H4 (cell line): Measurements from ENCODE around the gene BLTP2. TPM values are rescaled to one million over a fixed set of nuclear protein-coding genes. Genes with fewer than 3 reads are reported as not detected.
A peak's percentile ranks its signal among the peaks of the same experiment; 100 is the strongest.

ENCODE experiments used
- DNase-seq: peaks from one replicate; pipeline ENCODE4 v3.0.0-alpha.2; 2015; ENCODE audit warnings: low spot score
- total RNA-seq: library from RNA; depleted of rRNA; stranded (reverse); fragments of >200 nt; shearing (Covaris generic); gene quantifications from 2 replicates; pipeline ENCODE4 v1.2.3, GENCODE V29; 2014; rRNA removed

BLTP2 gene
- total RNA-seq, 1 experiment from 2014 or later, result 66.0 TPM

DNA sequence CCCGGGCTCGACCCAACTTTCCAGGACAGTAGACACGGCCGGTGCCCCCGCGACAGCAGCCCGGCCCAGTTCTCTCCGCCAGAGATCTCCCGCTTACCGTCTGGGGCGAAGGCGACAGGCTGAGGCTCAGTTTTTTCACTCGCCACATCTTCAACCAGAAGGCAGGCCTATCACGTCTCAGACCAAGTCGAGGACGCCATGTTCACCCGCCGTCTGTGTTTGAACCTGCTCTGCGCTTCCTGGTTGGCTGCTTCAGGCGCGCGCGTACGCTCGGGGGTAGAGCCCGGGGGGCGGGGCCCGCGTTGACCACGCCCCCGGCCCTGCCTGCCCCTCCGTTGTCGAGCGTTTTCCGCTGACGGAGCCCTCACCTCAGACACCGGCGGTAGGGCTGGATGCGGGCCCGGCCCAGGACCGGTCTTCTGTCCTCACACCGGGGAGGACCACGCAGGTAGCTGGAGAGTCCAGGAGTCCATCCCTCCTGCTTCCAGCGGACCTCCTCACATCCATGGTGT lies 46.1 kb downstream of the BLTP2 start, which contains the start of gene SPAG5:
Gene SPAG5, minus strand, starts transcription at position 227 of the 512 bp plus-strand sequence. Its CDS starts 79 bp downstream, at position 148.
- DNase-seq, result peak; percentile 89

DNA sequence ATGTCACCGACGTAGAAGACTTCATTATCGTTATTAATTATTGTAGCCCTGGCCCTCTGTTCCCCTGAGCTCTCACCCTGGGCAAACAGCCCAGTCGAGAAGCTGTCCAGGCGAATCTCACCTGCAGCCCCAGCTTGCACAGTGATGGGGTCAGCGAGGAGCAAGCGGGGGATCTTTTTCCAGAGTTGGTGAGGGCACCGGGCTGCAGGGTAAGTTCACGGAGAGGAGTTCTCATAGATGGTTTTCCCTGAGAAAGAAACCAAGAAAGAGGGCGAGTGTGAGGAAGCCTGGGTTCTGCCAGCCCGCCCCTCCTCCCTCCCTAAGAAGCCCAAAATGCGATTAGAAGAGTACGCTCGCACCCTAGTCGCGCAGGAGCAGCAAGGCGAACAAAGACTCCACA lies 46.6 kb downstream of the BLTP2 start:
- DNase-seq, result no peak

DNA sequence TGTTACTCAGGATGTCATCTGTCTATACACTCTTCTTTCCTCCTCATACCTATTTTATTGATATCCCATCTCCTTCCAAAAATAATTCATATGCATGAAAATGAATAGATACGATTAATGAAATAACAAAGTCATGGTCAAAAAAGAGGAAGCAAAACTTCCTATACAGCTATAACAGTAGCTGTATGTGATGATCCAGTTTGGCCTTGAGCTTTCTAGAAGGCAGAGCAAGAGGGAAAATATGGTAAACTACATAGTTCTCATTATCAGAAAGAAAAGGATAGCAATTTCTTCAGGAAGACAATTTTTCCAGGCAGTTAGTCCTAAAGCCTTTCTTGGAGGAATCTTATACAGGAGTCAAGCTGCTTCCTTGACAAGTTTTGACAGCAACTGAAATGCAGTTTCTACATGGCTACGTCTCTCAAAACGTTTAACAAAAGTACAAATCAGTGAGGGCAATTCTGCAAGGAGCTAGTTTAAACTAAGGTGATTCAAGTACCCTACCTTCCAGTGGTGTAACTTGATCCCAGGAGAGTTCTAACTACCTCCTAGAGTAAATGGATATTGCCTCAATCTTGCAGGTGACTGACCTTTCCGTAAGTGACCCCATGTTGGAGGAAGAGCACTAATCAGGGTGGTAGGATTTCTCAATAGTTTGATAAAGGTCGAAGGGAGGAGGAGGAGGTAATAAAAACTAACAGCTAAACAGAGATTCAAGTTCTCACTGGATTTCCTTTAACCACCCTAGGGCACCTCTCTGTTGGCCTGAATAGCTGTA lies 47.2 kb downstream of the BLTP2 start:
- DNase-seq, result no peak

Other genes starting within 250 kb of the BLTP2 start
- gene SLC46A1, start 238.9 kb downstream of the BLTP2 start, total RNA-seq, result 4.7 and 4.9 TPM in 2 replicates
- not detected in 2 replicates for gene SLC13A2, start 171.5 kb downstream of the BLTP2 start, total RNA-seq
- not detected in 2 replicates for gene FOXN1, start 138.8 kb downstream of the BLTP2 start, total RNA-seq
- gene UNC119, start 92.5 kb downstream of the BLTP2 start, total RNA-seq, result 39.0 and 39.7 TPM in 2 replicates
- gene PIGS, start 73.6 kb downstream of the BLTP2 start, total RNA-seq, result 74.4 and 90.7 TPM in 2 replicates
- 6.2 and 8.1 TPM in 2 replicates for gene ALDOC, start 68.3 kb downstream of the BLTP2 start, total RNA-seq
- gene SPAG5, start 46.1 kb downstream of the BLTP2 start, total RNA-seq, result 72.2 and 80.2 TPM in 2 replicates
- 2.2 and 2.9 TPM in 2 replicates for gene RSKR, start 31.0 kb downstream of the BLTP2 start, total RNA-seq
- gene SDF2, start 16.7 kb upstream of the BLTP2 start, total RNA-seq, result 76.6 and 82.9 TPM in 2 replicates
- gene SUPT6H, start 17.0 kb upstream of the BLTP2 start, total RNA-seq, result 19.3 and 26.0 TPM in 2 replicates
- gene PROCA1, start 66.7 kb upstream of the BLTP2 start, total RNA-seq, result 0.70 TPM in 1 of 2 replicates, not detected in the other
- 233 and 275 TPM in 2 replicates for gene RAB34, start 72.7 kb upstream of the BLTP2 start, total RNA-seq
- gene RPL23A, start 74.8 kb upstream of the BLTP2 start, total RNA-seq, result 957 and 967 TPM in 2 replicates
- gene TLCD1, start 81.1 kb upstream of the BLTP2 start, total RNA-seq, result 21.0 and 34.2 TPM in 2 replicates
- 1.4 and 3.1 TPM in 2 replicates for gene NEK8, start 83.6 kb upstream of the BLTP2 start, total RNA-seq
- 27.7 and 40.5 TPM in 2 replicates for gene TRAF4, start 98.9 kb upstream of the BLTP2 start, total RNA-seq
- gene FAM222B, start 197.6 kb upstream of the BLTP2 start, total RNA-seq, result 3.6 and 4.1 TPM in 2 replicates
- 23.4 and 37.5 TPM in 2 replicates for gene ERAL1, start 209.9 kb upstream of the BLTP2 start, total RNA-seq